IMR-90 (cell line): ENCODE results near the gene SSH2. TPM values are rescaled to one million over a fixed set of nuclear protein-coding genes. Genes with fewer than 3 reads are reported as not detected.

ENCODE experiments used
- ATAC-seq: fragments of 200-7000 bp; cut with Tn5 transposase; 2 replicates; pipeline ENCODE4 v1.9.1; 2020; ENCODE audit warnings: low read depth, mild to moderate bottlenecking, moderate library complexity
- BruUV-seq: library from RNA; stranded (reverse); fragments of 400-500 nt; replicated peaks from 2 replicates; lab custom pipeline; 2021; lab: Mats Ljungman, UMichigan
- CTCF ChIA-PET: fragments of 300-600 bp; formaldehyde crosslinking; extraction: SDS; loops from one replicate; lab custom pipeline; 2021; ENCODE audit warnings: antibody characterized with exemption; lab: Yijun Ruan, JAX
- POLR2A ChIA-PET: fragments of 300-600 bp; sonication (Branson Sonifier 250); formaldehyde crosslinking; loops from one replicate; lab custom pipeline; 2022; ENCODE audit warnings: antibody characterized with exemption; ENCODE audit not compliant: unreplicated experiment; lab: Charles Lee
- DNase-seq: peaks from one replicate; pipeline ENCODE4 v3.0.0; 2013
- H2AFZ ChIP-seq: replicated peaks from 2 replicates; pipeline ENCODE3; 2013; ENCODE audit warnings: low read length, mild to moderate bottlenecking; ENCODE audit not compliant: poor library complexity
- H2AK5ac ChIP-seq: 2 replicates; pipeline ENCODE4 v1.6.1; 2013; ENCODE audit warnings: low read depth, low read length, inconsistent platforms
- H2AK9ac ChIP-seq: replicated peaks from 2 replicates; pipeline ENCODE3; 2013; ENCODE audit warnings: mild to moderate bottlenecking, low read depth, low read length, moderate library complexity; ENCODE audit not compliant: poor library complexity
- H2BK120ac ChIP-seq: 2 replicates; pipeline ENCODE4 v1.6.1; 2013; ENCODE audit warnings: low read depth, low read length, inconsistent platforms
- H2BK15ac ChIP-seq: 3 replicates; pipeline ENCODE4 v1.6.1; 2013; ENCODE audit warnings: low read depth, low read length, inconsistent platforms
- H2BK20ac ChIP-seq: 2 replicates; pipeline ENCODE4 v1.6.1; 2013; ENCODE audit warnings: low read depth, mild to moderate bottlenecking, inconsistent platforms, low read length, moderate library complexity
- H2BK5ac ChIP-seq: 2 replicates; pipeline ENCODE4 v1.6.1; 2013; ENCODE audit warnings: mild to moderate bottlenecking, low read depth, low read length, inconsistent platforms; ENCODE audit not compliant: poor library complexity, severe bottlenecking
- H3K14ac ChIP-seq: replicated peaks from 2 replicates; pipeline ENCODE4 v1.6.1; 2013; ENCODE audit warnings: low read depth, low read length, inconsistent platforms
- H3K18ac ChIP-seq: 2 replicates; pipeline ENCODE4 v1.6.1; 2013; ENCODE audit warnings: low read depth, low read length, control low read depth
- H3K23ac ChIP-seq: 2 replicates; pipeline ENCODE4 v1.6.1; 2013; ENCODE audit warnings: low read depth, low read length, inconsistent platforms
- H3K27ac ChIP-seq: 2 replicates; pipeline ENCODE4 v1.5.1; 2013; ENCODE audit warnings: mild to moderate bottlenecking, control low read depth, low read length; ENCODE audit not compliant: insufficient read depth
- H3K27me3 ChIP-seq: 2 replicates; pipeline ENCODE4 v1.6.1; 2013; ENCODE audit warnings: low read length; ENCODE audit not compliant: control insufficient read depth, insufficient read depth
- H3K36me3 ChIP-seq: 2 replicates; pipeline ENCODE4 v1.6.1; 2013; ENCODE audit warnings: low read length, mixed read lengths; ENCODE audit not compliant: control insufficient read depth, insufficient read depth
- H3K4ac ChIP-seq: 2 replicates; pipeline ENCODE4 v1.6.1; 2013; ENCODE audit warnings: low read depth, low read length, inconsistent platforms
- H3K4me1 ChIP-seq: 2 replicates; pipeline ENCODE4 v1.6.1; 2013; ENCODE audit warnings: low read length, mixed read lengths; ENCODE audit not compliant: control insufficient read depth, insufficient read depth
- H3K4me2 ChIP-seq: 2 replicates; pipeline ENCODE4 v1.6.1; 2013; ENCODE audit warnings: low read depth, mild to moderate bottlenecking, control low read depth, low read length, moderate library complexity
- H3K4me3 ChIP-seq: 2 replicates; pipeline ENCODE4 v1.5.1; 2013; ENCODE audit warnings: low read depth, mild to moderate bottlenecking, control low read depth, low read length, moderate library complexity; ENCODE audit not compliant: insufficient read depth
- H3K56ac ChIP-seq: 2 replicates; pipeline ENCODE4 v1.6.1; 2013; ENCODE audit warnings: low read length, inconsistent platforms; ENCODE audit not compliant: insufficient read depth; ENCODE audit errors: extremely low read depth
- H3K79me1 ChIP-seq, 2 experiments: 2 replicates each; pipeline ENCODE4 v1.6.1; 2013; ENCODE audit warnings: low read length in 2 of 2, inconsistent platforms in 1 of 2, low read depth in 1 of 2
- H3K9ac ChIP-seq: 2 replicates; pipeline ENCODE4 v1.6.1; 2013; ENCODE audit warnings: low read depth, low read length, control low read depth
- H3K9me1 ChIP-seq: 2 replicates; pipeline ENCODE4 v1.6.1; 2013; ENCODE audit warnings: low read length, inconsistent platforms; ENCODE audit not compliant: insufficient read depth
- H3K9me3 ChIP-seq: 2 replicates; pipeline ENCODE4 v1.6.1; 2013; ENCODE audit warnings: low read length; ENCODE audit not compliant: control insufficient read depth, insufficient read depth
- H4K20me1 ChIP-seq: 2 replicates; pipeline ENCODE4 v1.6.1; 2013; ENCODE audit warnings: low read length, inconsistent platforms; ENCODE audit not compliant: insufficient read depth
- H4K5ac ChIP-seq: 2 replicates; pipeline ENCODE4 v1.6.1; 2013; ENCODE audit warnings: mild to moderate bottlenecking, low read depth, low read length, control low read depth
- H4K8ac ChIP-seq, 2 experiments: 2 replicates each; pipeline ENCODE4 v1.6.1; 2013; ENCODE audit warnings: low read depth in 2 of 2, low read length in 2 of 2, control low read depth in 1 of 2, inconsistent platforms in 1 of 2
- H4K91ac ChIP-seq: 2 replicates; pipeline ENCODE4 v1.6.1; 2013; ENCODE audit warnings: low read depth, low read length, inconsistent platforms; ENCODE audit not compliant: insufficient read depth
- FOS ChIP-seq: fragments of 150-350 bp; IDR thresholded peaks from 2 replicates; pipeline ENCODE4 v1.6.1; 2016; ENCODE audit warnings: low read depth, low read length
- WGBS, 2 experiments: methylation state at CpG; one replicate each; pipeline versions ENCODE4 v1.1.5 to v1.1.7; 2013; ENCODE audit warnings: missing lambda C conversion rate in 2 of 2; ENCODE audit not compliant: insufficient read length in 1 of 2; ENCODE audit errors: extremely low coverage in 2 of 2; 5-methylcytosine and 5-hydroxymethylcytosine counted together
- dilution Hi-C: fragments of 300-500 bp; cut with HindIII; formaldehyde crosslinking; loops from one replicate; pipeline ENCODE4 v1.14.3; 2018; ENCODE audit warnings: low sequenced_read_pairs; ENCODE audit not compliant: unreplicated experiment
- in situ Hi-C: fragments of 300-500 bp; cut with MboI; formaldehyde crosslinking; loops from 3 replicates; pipeline ENCODE4 v1.14.3; 2019; ENCODE audit warnings: low sequenced_read_pairs, inconsistent platforms, mixed read lengths
- intact Hi-C: fragments of 100-400 bp; cut with micrococcal nuclease; formaldehyde crosslinking; loops from 2 replicates; pipeline ENCODE4 v1.10.0; 2022
- polyA plus RNA-seq, 3 experiments: library from polyadenylated mRNA; depleted of rRNA; stranded (reverse); fragments of >200 nt; gene quantifications; 2 replicates each; pipeline ENCODE4 v1.2.3, GENCODE V29; 2012; ENCODE audit warnings: low replicate concordance in 1 of 3
- total RNA-seq: library from RNA; depleted of rRNA; stranded (reverse); fragments of >200 nt; gene quantifications from 2 replicates; pipeline ENCODE4 v1.2.3, GENCODE V29; 2012

The SSH2 gene
- total and polyA plus RNA-seq, 2 of the 4 experiments (the other 2 are of a cell fraction), result 9.3 TPM

DNA sequence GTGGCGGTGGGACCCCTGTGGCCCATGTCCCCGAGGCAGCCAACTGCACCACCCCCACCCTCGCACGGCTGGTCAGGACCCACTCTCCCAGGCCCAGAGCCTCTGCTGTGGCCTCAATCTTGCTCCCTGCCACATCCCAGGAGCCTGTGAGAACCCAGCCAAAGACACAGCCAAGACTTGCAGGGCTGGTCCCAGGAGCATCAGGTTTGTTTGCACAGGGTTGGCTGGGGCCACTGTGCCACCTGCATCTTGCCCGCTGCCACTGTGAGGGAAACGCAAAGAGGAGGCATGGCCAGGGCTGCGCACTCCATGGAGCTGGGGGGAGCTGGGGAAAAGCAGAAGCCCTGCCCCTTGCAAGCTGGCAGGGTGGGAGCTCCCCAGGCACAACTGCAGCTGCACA is 92.5 kb downstream of the SSH2 start:
- no peak for ATAC-seq
- H3K27ac ChIP-seq, result no peak overlapping the region
- BruUV-seq, result no TSS peak
- no peaks in the 10 kb centered on the region for H3K27me3 ChIP-seq
- no peak overlapping the region for H4K5ac ChIP-seq
- peaks cover 14% of the 10 kb centered on the region; the same call in 1 of the 2 replicates for H3K9me1 ChIP-seq
- no peak for DNase-seq
- peaks cover 3% of the 10 kb centered on the region; the same call in 1 of the 2 replicates for H4K20me1 ChIP-seq
- no peak overlapping the region for H2BK120ac ChIP-seq
- no peak overlapping the region for H2BK15ac ChIP-seq
- no peak overlapping the region for H3K4me2 ChIP-seq
- peak overlapping the region; percentile 0; the same call in 1 of the 2 replicates for H2AK5ac ChIP-seq
- H3K23ac ChIP-seq, result no peak overlapping the region
- H3K4me1 ChIP-seq, result peaks cover 8% of the 10 kb centered on the region
- H3K18ac ChIP-seq, result no peak overlapping the region
- no peak overlapping the region for H2AFZ ChIP-seq
- no peak overlapping the region for H2BK5ac ChIP-seq
- no peaks in the 10 kb centered on the region for H3K9me3 ChIP-seq
- CTCF ChIA-PET, result no interaction called here
- H3K56ac ChIP-seq, result no peak overlapping the region
- no peak for TF ChIP-seq FOS
- peaks cover 10 to 42% of the 10 kb centered on the region in 2 experiments; a peak in 3 of 4 replicates for H3K79me1 ChIP-seq
- H2BK20ac ChIP-seq, result no peak overlapping the region
- H3K4ac ChIP-seq, result no peak overlapping the region
- H3K14ac ChIP-seq, result no peak overlapping the region
- intact Hi-C loops, result no loop called here
- no peak overlapping the region for H2AK9ac ChIP-seq
- no peak overlapping the region for H4K91ac ChIP-seq
- dilution Hi-C loops, result no loop called here
- POLR2A ChIA-PET, result interaction anchor here (0.6 kb wide), 2 partner anchors 17 to 30 kb away, joined by 6 to 24 read pairs; no protein-coding TSS in a partner anchor
- no peaks in the 10 kb centered on the region for H3K36me3 ChIP-seq
- H4K8ac ChIP-seq, result no peak overlapping the region
- 100% methylated on average over 1 of the region's 7 CpGs; no CpG with 5 or more reads in 1 of the 2 experiments for WGBS, 2 experiments
- in situ Hi-C loops, result no loop called here
- H3K4me3 ChIP-seq, result no peak overlapping the region
- H3K9ac ChIP-seq, result no peak overlapping the region
